HepG2 (cell line): Measurements from ENCODE around the gene SLC43A1. TPM values are rescaled to one million over a fixed set of nuclear protein-coding genes. Genes with fewer than 3 reads are reported as not detected.

ENCODE experiments used
- AKAP8 ChIP-seq: sonication (generic); formaldehyde crosslinking; IDR thresholded peaks from 2 replicates; pipeline ENCODE4 v1.5.1; 2020; ENCODE audit warnings: mild to moderate bottlenecking, missing genetic modification reagents
- BHLHE40 ChIP-seq: IDR thresholded peaks from 2 replicates; pipeline ENCODE4 v1.6.1; 2011; ENCODE audit warnings: low read length, improper control_type of control experiment
- HMGA1 ChIP-seq: sonication (generic); formaldehyde crosslinking; conservative IDR thresholded peaks from 2 replicates; pipeline ENCODE4 v1.4.0; 2020; ENCODE audit warnings: missing genetic modification reagents
- HMGXB3 ChIP-seq: sonication (generic); formaldehyde crosslinking; IDR thresholded peaks from 2 replicates; pipeline ENCODE4 v1.4.0; 2020; ENCODE audit warnings: missing genetic modification reagents, borderline replicate concordance
- IKZF5 ChIP-seq: IDR thresholded peaks from 2 replicates; pipeline ENCODE4 v1.6.1; 2018; ENCODE audit warnings: missing genetic modification reagents, mild to moderate bottlenecking, missing compliant biosample characterization
- KIAA2018 ChIP-seq: sonication (generic); formaldehyde crosslinking; IDR thresholded peaks from 2 replicates; pipeline ENCODE4 v1.5.0; 2020; ENCODE audit warnings: mild to moderate bottlenecking, missing genetic modification reagents, borderline replicate concordance
- LCORL ChIP-seq, 2 experiments: fragments of 450-650 bp in 1 of 2; sonication (generic) in 1 of 2; formaldehyde crosslinking in 1 of 2; IDR thresholded peaks; 2 replicates each; pipeline versions ENCODE4 v1.5.0 to v1.6.1; 2017 to 2020; ENCODE audit warnings: antibody characterized with exemption in 1 of 2, missing genetic modification reagents in 1 of 2
- MLLT10 ChIP-seq: sonication (generic); formaldehyde crosslinking; IDR thresholded peaks from 2 replicates; pipeline ENCODE4 v1.4.0; 2020; ENCODE audit warnings: missing genetic modification reagents
- NFKB2 ChIP-seq: sonication (generic); formaldehyde crosslinking; IDR thresholded peaks from 2 replicates; pipeline ENCODE4 v1.4.0; 2020; ENCODE audit warnings: missing genetic modification reagents, borderline replicate concordance
- RCOR2 ChIP-seq: IDR thresholded peaks from 2 replicates; pipeline ENCODE4 v1.6.1; 2016; ENCODE audit warnings: missing biosample characterization, missing genetic modification reagents
- SNAPC2 ChIP-seq: sonication (generic); formaldehyde crosslinking; IDR thresholded peaks from 2 replicates; pipeline ENCODE4 v1.8.1; 2022; ENCODE audit warnings: mild to moderate bottlenecking, missing genetic modification reagents
- SP4 ChIP-seq: sonication (generic); formaldehyde crosslinking; IDR thresholded peaks from 2 replicates; pipeline ENCODE4 v1.8.1; 2023; ENCODE audit warnings: mild to moderate bottlenecking, missing genetic modification reagents
- SRF ChIP-seq: IDR thresholded peaks from 2 replicates; pipeline ENCODE4 v1.6.1; 2011; ENCODE audit warnings: mild to moderate bottlenecking, low read depth, low read length, moderate library complexity
- ZFAT ChIP-seq: sonication (generic); formaldehyde crosslinking; conservative IDR thresholded peaks from 2 replicates; pipeline ENCODE4 v1.8.1; 2023; ENCODE audit warnings: missing genetic modification reagents, inconsistent platforms
- ZNF329 ChIP-seq: sonication (generic); formaldehyde crosslinking; IDR thresholded peaks from 2 replicates; pipeline ENCODE4 v1.9.0; 2021; ENCODE audit warnings: low read depth, mild to moderate bottlenecking, missing genetic modification reagents
- polyA plus RNA-seq, 8 experiments: library from polyadenylated mRNA; depleted of rRNA in 3 of 8; stranded (reverse) in 7 of 8; unstranded in 1 of 8; fragments of >200 nt; fragmentation: Illumina TruSeq in 4 of 8; extraction: Trizol in 4 of 8; gene quantifications; 2 replicates each; pipeline versions ENCODE4 v1.2.1 to v1.2.3, GENCODE V29; 2011 to 2016; ENCODE audit warnings: low read depth in 4 of 8, missing spikeins in 1 of 8, mixed read lengths in 1 of 8; ENCODE audit not compliant: insufficient read depth in 1 of 8
- total RNA-seq, 5 experiments: library from RNA; depleted of rRNA; stranded (reverse); fragments of >200 nt; fragmentation: Illumina TruSeq; extraction: Trizol; gene quantifications; 2 replicates each; pipeline ENCODE4 v1.2.3, GENCODE V29; 2016; ENCODE audit warnings: low read depth in 1 of 5

Gene SLC43A1
- total and polyA plus RNA-seq, 2 of the 13 experiments (the other 11 are each of a cell fraction or from before 2014, with no cell fraction given) = 72.3 to 87.6 TPM

- TF ChIP-seq ZFAT (CRISPR knock-in tag) (no peak; the same call in 1 of the 2 replicates), KIAA2018 (CRISPR knock-in tag) (no peak), MLLT10 (CRISPR knock-in tag) (no peak), RCOR2 (no peak), SNAPC2 (CRISPR knock-in tag) (no peak), SRF (no peak), HMGA1 (CRISPR knock-in tag) (no peak), SP4 (CRISPR knock-in tag) (no peak; the same call in 1 of the 2 replicates), AKAP8 (CRISPR knock-in tag) (0 out of 2 replicates have a peak, but pooled peaks have one; percentile 48), NFKB2 (CRISPR knock-in tag) (peak; percentile 69; the same call in 1 of the 2 replicates), BHLHE40 (peak; percentile 88), HMGXB3 (no peak), LCORL (IDR thresholded peaks at IDR 0.05) (no peak), LCORL (CRISPR knock-in tag; IDR thresholded peaks at IDR 0.05) (peak; percentile 41; the same call in 1 of the 2 replicates), IKZF5 (CRISPR knock-in tag) (no peak), ZNF329 (no peak)
These were observed at the start of gene SLC43A1 (continued) for GRCh38 chr11:57515332-57516060.
